ELF-1 (cell line): ENCODE measurements around the gene CCT8L2.
"Not testable (repeated sequence)": the region's sequence is repeated elsewhere in the genome, so short reads cannot be mapped to it uniquely, and the experiment has no call there.

ENCODE experiments used
- DNase-seq: peaks from one replicate; pipeline ENCODE4 v3.0.0-alpha.2; 2016; ENCODE audit warnings: low read depth, low spot score

Gene CCT8L2

GRCh38 chr22:16599648-16600047 is 7.0 kb upstream of the CCT8L2 start:
- DNase-seq = not testable (repeated sequence)

GRCh38 chr22:16595251-16595650 is 2.6 kb upstream of the CCT8L2 start:
- DNase-seq = not testable (repeated sequence)

GRCh38 chr22:16594026-16594425 is 1.4 kb upstream of the CCT8L2 start:
- no peak for DNase-seq

GRCh38 chr22:16592231-16592630 is 379 bp downstream of the CCT8L2 start:
- DNase-seq = not testable (repeated sequence)

- DNase-seq = not testable (repeated sequence)
Observed at GRCh38 chr22:16591136-16591535, 1.5 kb downstream of the CCT8L2 start.

- DNase-seq = no peak
Observed at GRCh38 chr22:16586991-16587390, 5.6 kb downstream of the CCT8L2 start.

- DNase-seq = no peak
Observed at GRCh38 chr22:16586170-16586569, 6.4 kb downstream of the CCT8L2 start.

GRCh38 chr22:16580872-16581271 is 11.7 kb downstream of the CCT8L2 start:
- DNase-seq = not testable (repeated sequence)

- DNase-seq = not testable (repeated sequence)
Observed at GRCh38 chr22:16569240-16569834, 23.3 kb downstream of the CCT8L2 start.

GRCh38 chr22:16568425-16568758 is 24.2 kb downstream of the CCT8L2 start:
- no peak for DNase-seq

- DNase-seq = not testable (repeated sequence)
Observed at GRCh38 chr22:16567617-16568424, 24.8 kb downstream of the CCT8L2 start.

- DNase-seq = not testable (repeated sequence)
Observed at GRCh38 chr22:16566421-16567151, 26.0 kb downstream of the CCT8L2 start.

GRCh38 chr22:16565585-16566420 is 26.8 kb downstream of the CCT8L2 start:
- not testable (repeated sequence) for DNase-seq

GRCh38 chr22:16564837-16565584 is 27.6 kb downstream of the CCT8L2 start:
- not testable (repeated sequence) for DNase-seq

GRCh38 chr22:16563555-16564520 is 28.8 kb downstream of the CCT8L2 start:
- no peak for DNase-seq

GRCh38 chr22:16562711-16563554 is 29.7 kb downstream of the CCT8L2 start:
- no peak for DNase-seq

- not testable (repeated sequence) for DNase-seq
Observed at GRCh38 chr22:16561093-16561658, 31.4 kb downstream of the CCT8L2 start.

- not testable (repeated sequence) for DNase-seq
Observed at GRCh38 chr22:16560651-16561050, 32.0 kb downstream of the CCT8L2 start.
